ENCODE results near the gene SCARF2.

- TF ChIP-seq EZH2 (IDR thresholded peaks at IDR 0.05; ENCODE audit: borderline replicate concordance, insufficient read depth, low read depth, low read length, poor library complexity, severe bottlenecking) (no peak), CTCF (IDR thresholded peaks at IDR 0.05) (no peak)
Observed at GRCh38 chr22:20412474-20413216, 25.0 kb downstream of the SCARF2 start.

Measured in B cell (primary cell).